Testis (tissue), 3 donors: ENCODE measurements around the gene CNTRL. TPM values are rescaled to one million over a fixed set of nuclear protein-coding genes. Genes with fewer than 3 reads are reported as not detected.

Experiments
- DNase-seq: peaks from one replicate; pipeline ENCODE4 v3.0.0-alpha.2; 2019
- H3K27ac ChIP-seq, 2 donors: fragments of 200-600 bp; sonication (generic); one replicate each; pipeline ENCODE4 v1.5.1; 2019
- H3K27me3 ChIP-seq: fragments of 200-600 bp; sonication (generic); one replicate; pipeline ENCODE4 v1.5.1; 2019
- H3K36me3 ChIP-seq: fragments of 200-600 bp; sonication (generic); one replicate; pipeline ENCODE4 v1.5.1; 2017; ENCODE audit warnings: low read depth; ENCODE audit errors: missing control alignments
- H3K4me1 ChIP-seq: fragments of 200-600 bp; sonication (generic); one replicate; pipeline ENCODE4 v1.5.1; 2019
- H3K4me3 ChIP-seq, 2 donors: fragments of 200-600 bp; sonication (generic); one replicate each; pipeline ENCODE4 v1.5.1; 2017 to 2019
- H3K9me3 ChIP-seq: fragments of 200-600 bp; sonication (generic); one replicate; pipeline ENCODE4 v1.5.1; 2017
- CTCF ChIP-seq, 3 experiments: fragments of 450-650 bp in 2 of 3; fragments of 200-600 bp in 1 of 3; sonication (generic) in 1 of 3; IDR thresholded peaks; one replicate each; pipeline ENCODE4 v1.5.1; 2016 to 2019; ENCODE audit warnings: antibody characterized with exemption in 3 of 3, mild to moderate bottlenecking in 2 of 3, moderate library complexity in 1 of 3
- POLR2A ChIP-seq: fragments of 450-650 bp; IDR thresholded peaks from one replicate; pipeline ENCODE4 v1.6.1; 2017; ENCODE audit warnings: antibody characterized with exemption, mild to moderate bottlenecking, moderate library complexity
- WGBS, 2 donors: methylation state at CpG; one replicate each; pipeline ENCODE4 v1.1.5; 2018; 5-methylcytosine and 5-hydroxymethylcytosine counted together
- intact Hi-C: fragments of 100-400 bp; cut with DNase I; formaldehyde crosslinking; loops from one replicate; pipeline ENCODE4 v1.15.1; 2023; ENCODE audit warnings: low total_unique reads
- polyA plus RNA-seq: library from polyadenylated mRNA; stranded (reverse); fragments of 350-450 nt; fragmentation: Illumina TruSeq; extraction: RNeasy Lipid Tissue Mini Kit (QIAGEN cat#74804); gene quantifications from one replicate; pipeline ENCODE4 v1.2.3, GENCODE V29; 2014; ENCODE audit warnings: low read depth, low replicate concordance; ENCODE audit not compliant: insufficient read depth
- total RNA-seq, 2 donors: library from RNA; depleted of rRNA; stranded (reverse); fragments of >200 nt; gene quantifications; one replicate each; pipeline ENCODE4 v1.2.3, GENCODE V29; 2016

CNTRL gene
- total and polyA plus RNA-seq, 3 donors from 2014 or later: 42.4 to 94.7 (median 57.7) TPM

GRCh38 chr9:121192959-121193640 lies 118.3 kb downstream of the CNTRL start:
- intact Hi-C loops: no loop called here
- Histone ChIP-seq H3K4me3 (no peak overlapping the region), H3K27me3 (no peaks in the 10 kb centered on the region), H3K4me1 (peaks cover 14% of the 10 kb centered on the region), H3K9me3 (no peaks in the 10 kb centered on the region), H3K36me3 (no peaks in the 10 kb centered on the region), H3K27ac (no peak overlapping the region)
- 0 to 44% methylated on average over 1 of the region's 1 CpG for WGBS, 2 donors
- DNase-seq: no peak
- TF ChIP-seq CTCF (IDR thresholded peaks at IDR 0.05) (no peak), POLR2A (no peak)

- no peaks in the 10 kb centered on the region for H3K36me3 ChIP-seq
- intact Hi-C loops: no loop called here
- no peak overlapping the region for H3K27ac ChIP-seq
- DNase-seq: no peak
- H3K27me3 ChIP-seq: no peaks in the 10 kb centered on the region
- TF ChIP-seq CTCF (IDR thresholded peaks at IDR 0.05) (no peak), POLR2A (no peak)
- WGBS, 2 donors: 47 to 48% methylated on average over 1 of the region's 1 CpG
- H3K9me3 ChIP-seq: no peaks in the 10 kb centered on the region
- no peak overlapping the region for H3K4me3 ChIP-seq
- H3K4me1 ChIP-seq: peaks cover 19% of the 10 kb centered on the region
Observed at GRCh38 chr9:121194730-121195129, 120.0 kb downstream of the CNTRL start.

- Histone ChIP-seq H3K4me1 (peaks cover 27% of the 10 kb centered on the region), H3K27ac (no peak overlapping the region), H3K27me3 (no peaks in the 10 kb centered on the region), H3K9me3 (no peaks in the 10 kb centered on the region), H3K4me3 (no peak overlapping the region), H3K36me3 (no peaks in the 10 kb centered on the region)
- TF ChIP-seq POLR2A: no peak
- no peak for TF ChIP-seq CTCF (IDR thresholded peaks at IDR 0.05)
- 46 to 54% methylated on average over 4 of the region's 4 CpGs for WGBS, 2 donors
- intact Hi-C loops: no loop called here
- DNase-seq: no peak
Observed at GRCh38 chr9:121196389-121196788, 121.6 kb downstream of the CNTRL start.

DNA sequence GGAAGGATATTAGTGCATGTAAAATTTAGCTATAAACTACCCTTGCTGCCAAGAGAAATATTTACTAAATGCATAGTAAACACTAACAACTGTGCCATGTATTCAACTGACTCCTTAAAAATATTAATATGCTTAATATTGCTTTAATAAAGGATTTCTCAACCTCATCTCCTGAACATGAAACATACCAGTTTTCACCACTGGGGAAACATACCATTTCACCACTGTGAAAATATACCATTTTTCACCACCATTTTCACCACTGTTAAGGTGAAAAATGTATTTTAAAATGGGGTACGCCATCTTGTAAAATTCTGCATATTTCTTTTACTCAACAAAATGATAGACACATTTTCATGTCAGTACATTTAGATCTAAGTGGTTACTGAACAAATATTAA lies 122.4 kb downstream of the CNTRL start:
- no peaks in the 10 kb centered on the region for H3K36me3 ChIP-seq
- no peak for DNase-seq

More for the DNA sequence above, 122.4 kb downstream of the CNTRL start:
- TF ChIP-seq POLR2A (no peak), CTCF (IDR thresholded peaks at IDR 0.05) (peak in 1 of 3 experiments; percentile 21)
- Histone ChIP-seq H3K4me1 (peaks cover 27% of the 10 kb centered on the region), H3K27ac (no peak overlapping the region), H3K9me3 (no peaks in the 10 kb centered on the region), H3K27me3 (no peaks in the 10 kb centered on the region), H3K4me3 (no peak overlapping the region)
- intact Hi-C loops: no loop called here
- 86 to 94% methylated on average over 1 of the region's 1 CpG for WGBS, 2 donors
